IMR-90 (cell line): ENCODE results near the gene SEC31B. TPM values are rescaled to one million over a fixed set of nuclear protein-coding genes. Genes with fewer than 3 reads are reported as not detected.

ENCODE experiments used
- ATAC-seq: fragments of 200-7000 bp; cut with Tn5 transposase; 2 replicates; pipeline ENCODE4 v1.9.1; 2020; ENCODE audit warnings: low read depth, mild to moderate bottlenecking, moderate library complexity
- BruUV-seq: library from RNA; stranded (reverse); fragments of 400-500 nt; replicated peaks from 2 replicates; lab custom pipeline; 2021; lab: Mats Ljungman, UMichigan
- CTCF ChIA-PET: fragments of 300-600 bp; formaldehyde crosslinking; extraction: SDS; loops from one replicate; lab custom pipeline; 2021; ENCODE audit warnings: antibody characterized with exemption; lab: Yijun Ruan, JAX
- POLR2A ChIA-PET: fragments of 300-600 bp; sonication (Branson Sonifier 250); formaldehyde crosslinking; loops from one replicate; lab custom pipeline; 2022; ENCODE audit warnings: antibody characterized with exemption; ENCODE audit not compliant: unreplicated experiment; lab: Charles Lee
- DNase-seq: peaks from one replicate; pipeline ENCODE4 v3.0.0; 2013
- H2AFZ ChIP-seq: replicated peaks from 2 replicates; pipeline ENCODE3; 2013; ENCODE audit warnings: low read length, mild to moderate bottlenecking; ENCODE audit not compliant: poor library complexity
- H2AK5ac ChIP-seq: 2 replicates; pipeline ENCODE4 v1.6.1; 2013; ENCODE audit warnings: low read depth, low read length, inconsistent platforms
- H2AK9ac ChIP-seq: replicated peaks from 2 replicates; pipeline ENCODE3; 2013; ENCODE audit warnings: mild to moderate bottlenecking, low read depth, low read length, moderate library complexity; ENCODE audit not compliant: poor library complexity
- H2BK120ac ChIP-seq: 2 replicates; pipeline ENCODE4 v1.6.1; 2013; ENCODE audit warnings: low read depth, low read length, inconsistent platforms
- H2BK15ac ChIP-seq: 3 replicates; pipeline ENCODE4 v1.6.1; 2013; ENCODE audit warnings: low read depth, low read length, inconsistent platforms
- H2BK20ac ChIP-seq: 2 replicates; pipeline ENCODE4 v1.6.1; 2013; ENCODE audit warnings: low read depth, mild to moderate bottlenecking, inconsistent platforms, low read length, moderate library complexity
- H2BK5ac ChIP-seq: 2 replicates; pipeline ENCODE4 v1.6.1; 2013; ENCODE audit warnings: mild to moderate bottlenecking, low read depth, low read length, inconsistent platforms; ENCODE audit not compliant: poor library complexity, severe bottlenecking
- H3K14ac ChIP-seq: replicated peaks from 2 replicates; pipeline ENCODE4 v1.6.1; 2013; ENCODE audit warnings: low read depth, low read length, inconsistent platforms
- H3K18ac ChIP-seq: 2 replicates; pipeline ENCODE4 v1.6.1; 2013; ENCODE audit warnings: low read depth, low read length, control low read depth
- H3K23ac ChIP-seq: 2 replicates; pipeline ENCODE4 v1.6.1; 2013; ENCODE audit warnings: low read depth, low read length, inconsistent platforms
- H3K27ac ChIP-seq: 2 replicates; pipeline ENCODE4 v1.5.1; 2013; ENCODE audit warnings: mild to moderate bottlenecking, control low read depth, low read length; ENCODE audit not compliant: insufficient read depth
- H3K27me3 ChIP-seq: 2 replicates; pipeline ENCODE4 v1.6.1; 2013; ENCODE audit warnings: low read length; ENCODE audit not compliant: control insufficient read depth, insufficient read depth
- H3K36me3 ChIP-seq: 2 replicates; pipeline ENCODE4 v1.6.1; 2013; ENCODE audit warnings: low read length, mixed read lengths; ENCODE audit not compliant: control insufficient read depth, insufficient read depth
- H3K4ac ChIP-seq: 2 replicates; pipeline ENCODE4 v1.6.1; 2013; ENCODE audit warnings: low read depth, low read length, inconsistent platforms
- H3K4me1 ChIP-seq: 2 replicates; pipeline ENCODE4 v1.6.1; 2013; ENCODE audit warnings: low read length, mixed read lengths; ENCODE audit not compliant: control insufficient read depth, insufficient read depth
- H3K4me2 ChIP-seq: 2 replicates; pipeline ENCODE4 v1.6.1; 2013; ENCODE audit warnings: low read depth, mild to moderate bottlenecking, control low read depth, low read length, moderate library complexity
- H3K4me3 ChIP-seq: 2 replicates; pipeline ENCODE4 v1.5.1; 2013; ENCODE audit warnings: low read depth, mild to moderate bottlenecking, control low read depth, low read length, moderate library complexity; ENCODE audit not compliant: insufficient read depth
- H3K56ac ChIP-seq: 2 replicates; pipeline ENCODE4 v1.6.1; 2013; ENCODE audit warnings: low read length, inconsistent platforms; ENCODE audit not compliant: insufficient read depth; ENCODE audit errors: extremely low read depth
- H3K79me1 ChIP-seq, 2 experiments: 2 replicates each; pipeline ENCODE4 v1.6.1; 2013; ENCODE audit warnings: low read length in 2 of 2, inconsistent platforms in 1 of 2, low read depth in 1 of 2
- H3K9ac ChIP-seq: 2 replicates; pipeline ENCODE4 v1.6.1; 2013; ENCODE audit warnings: low read depth, low read length, control low read depth
- H3K9me1 ChIP-seq: 2 replicates; pipeline ENCODE4 v1.6.1; 2013; ENCODE audit warnings: low read length, inconsistent platforms; ENCODE audit not compliant: insufficient read depth
- H3K9me3 ChIP-seq: 2 replicates; pipeline ENCODE4 v1.6.1; 2013; ENCODE audit warnings: low read length; ENCODE audit not compliant: control insufficient read depth, insufficient read depth
- H4K20me1 ChIP-seq: 2 replicates; pipeline ENCODE4 v1.6.1; 2013; ENCODE audit warnings: low read length, inconsistent platforms; ENCODE audit not compliant: insufficient read depth
- H4K5ac ChIP-seq: 2 replicates; pipeline ENCODE4 v1.6.1; 2013; ENCODE audit warnings: mild to moderate bottlenecking, low read depth, low read length, control low read depth
- H4K8ac ChIP-seq, 2 experiments: 2 replicates each; pipeline ENCODE4 v1.6.1; 2013; ENCODE audit warnings: low read depth in 2 of 2, low read length in 2 of 2, control low read depth in 1 of 2, inconsistent platforms in 1 of 2
- H4K91ac ChIP-seq: 2 replicates; pipeline ENCODE4 v1.6.1; 2013; ENCODE audit warnings: low read depth, low read length, inconsistent platforms; ENCODE audit not compliant: insufficient read depth
- BHLHE40 ChIP-seq: fragments of 150-350 bp; IDR thresholded peaks from 2 replicates; pipeline ENCODE4 v1.6.1; 2016; ENCODE audit warnings: mild to moderate bottlenecking, low read depth, low read length
- CEBPB ChIP-seq: IDR thresholded peaks from 2 replicates; pipeline ENCODE4 v1.6.1; 2012; ENCODE audit warnings: low read depth, low read length, improper control_type of control experiment
- CHD1 ChIP-seq: IDR thresholded peaks from 2 replicates; pipeline ENCODE4 v1.6.1; 2012; ENCODE audit warnings: low read depth, low read length, improper control_type of control experiment
- FOS ChIP-seq: fragments of 150-350 bp; IDR thresholded peaks from 2 replicates; pipeline ENCODE4 v1.6.1; 2016; ENCODE audit warnings: low read depth, low read length
- MAFK ChIP-seq: IDR thresholded peaks from 2 replicates; pipeline ENCODE4 v1.6.1; 2012; ENCODE audit warnings: low read depth, low read length, improper control_type of control experiment
- MAZ ChIP-seq: IDR thresholded peaks from 2 replicates; pipeline ENCODE4 v1.6.1; 2012; ENCODE audit warnings: low read depth, mild to moderate bottlenecking, low read length, improper control_type of control experiment, moderate library complexity, borderline replicate concordance
- MXI1 ChIP-seq: IDR thresholded peaks from 2 replicates; pipeline ENCODE4 v1.6.1; 2012; ENCODE audit warnings: low read depth, mild to moderate bottlenecking, low read length, moderate library complexity, borderline replicate concordance
- NFE2L2 ChIP-seq: fragments of 150-350 bp; IDR thresholded peaks from 2 replicates; pipeline ENCODE4 v1.6.1; 2016; ENCODE audit warnings: low read depth, mild to moderate bottlenecking, low read length
- POLR2A ChIP-seq: IDR thresholded peaks from 2 replicates; pipeline ENCODE4 v1.6.1; 2012; ENCODE audit warnings: mild to moderate bottlenecking, low read depth, low read length
- RAD21 ChIP-seq: IDR thresholded peaks from 2 replicates; pipeline ENCODE4 v1.6.1; 2012; ENCODE audit warnings: low read length, improper control_type of control experiment
- RCOR1 ChIP-seq: IDR thresholded peaks from 2 replicates; pipeline ENCODE4 v1.6.1; 2012; ENCODE audit warnings: mild to moderate bottlenecking, low read length, improper control_type of control experiment; ENCODE audit not compliant: insufficient replicate concordance
- RFX5 ChIP-seq: IDR thresholded peaks from 2 replicates; pipeline ENCODE4 v1.8.0; 2012; ENCODE audit warnings: low read depth, mild to moderate bottlenecking, low read length, moderate library complexity
- SMC3 ChIP-seq: fragments of 150-350 bp; IDR thresholded peaks from 2 replicates; pipeline ENCODE4 v1.6.1; 2016; ENCODE audit warnings: low read depth, mild to moderate bottlenecking, antibody characterized with exemption, low read length, moderate library complexity
- WGBS, 2 experiments: methylation state at CpG; one replicate each; pipeline versions ENCODE4 v1.1.5 to v1.1.7; 2013; ENCODE audit warnings: missing lambda C conversion rate in 2 of 2; ENCODE audit not compliant: insufficient read length in 1 of 2; ENCODE audit errors: extremely low coverage in 2 of 2; 5-methylcytosine and 5-hydroxymethylcytosine counted together
- dilution Hi-C: fragments of 300-500 bp; cut with HindIII; formaldehyde crosslinking; loops from one replicate; pipeline ENCODE4 v1.14.3; 2018; ENCODE audit warnings: low sequenced_read_pairs; ENCODE audit not compliant: unreplicated experiment
- in situ Hi-C: fragments of 300-500 bp; cut with MboI; formaldehyde crosslinking; loops from 3 replicates; pipeline ENCODE4 v1.14.3; 2019; ENCODE audit warnings: low sequenced_read_pairs, inconsistent platforms, mixed read lengths
- intact Hi-C: fragments of 100-400 bp; cut with micrococcal nuclease; formaldehyde crosslinking; loops from 2 replicates; pipeline ENCODE4 v1.10.0; 2022
- polyA plus RNA-seq, 3 experiments: library from polyadenylated mRNA; depleted of rRNA; stranded (reverse); fragments of >200 nt; gene quantifications; 2 replicates each; pipeline ENCODE4 v1.2.3, GENCODE V29; 2012; ENCODE audit warnings: low replicate concordance in 1 of 3
- total RNA-seq: library from RNA; depleted of rRNA; stranded (reverse); fragments of >200 nt; gene quantifications from 2 replicates; pipeline ENCODE4 v1.2.3, GENCODE V29; 2012
- TF ChIP-seq, protein P1 (sequence below): fragments of 150-350 bp; IDR thresholded peaks from 2 replicates; pipeline ENCODE4 v1.6.1; 2016; ENCODE audit warnings: low read depth, mild to moderate bottlenecking, low read length, moderate library complexity, borderline replicate concordance
- TF ChIP-seq, protein P2 (sequence below): fragments of 150-350 bp; IDR thresholded peaks from 2 replicates; pipeline ENCODE4 v1.6.1; 2017; ENCODE audit warnings: mild to moderate bottlenecking, antibody characterized with exemption, low read length, low read depth
- TF ChIP-seq, protein P3 (sequence below): conservative IDR thresholded peaks from 2 replicates; pipeline ENCODE4 v1.5.1; 2012; ENCODE audit warnings: mild to moderate bottlenecking, low read depth, low read length, improper control_type of control experiment

Gene SEC31B
- total and polyA plus RNA-seq, 2 of the 4 experiments (the other 2 are of a cell fraction), result 1.3 to 8.1 TPM

DNA sequence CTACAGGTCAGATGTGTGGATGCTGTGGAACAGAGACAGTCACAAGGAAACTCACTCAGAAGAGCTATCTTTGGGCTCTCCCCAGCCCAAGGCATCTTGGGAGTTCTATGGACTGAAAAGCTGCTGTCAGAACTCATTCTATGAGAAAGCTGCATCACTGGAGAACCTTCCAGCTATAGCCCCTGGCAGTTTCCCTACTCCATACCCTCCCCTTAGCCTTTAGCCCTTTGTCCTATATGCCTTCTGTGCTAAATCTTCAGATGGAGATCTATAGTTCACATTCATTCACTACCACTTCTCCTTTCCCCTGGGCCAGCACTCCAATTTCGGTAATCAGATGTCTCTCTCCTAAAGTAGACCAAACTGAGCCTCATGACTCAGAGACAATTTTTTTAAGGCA is 49.9 kb downstream of the SEC31B start:
- Histone ChIP-seq H3K4me1 (no peaks in the 10 kb centered on the region), H4K91ac (no peak overlapping the region), H4K20me1 (no peaks in the 10 kb centered on the region), H4K5ac (no peak overlapping the region), H4K8ac (no peak overlapping the region), H3K4ac (no peak overlapping the region), H3K36me3 (no peaks in the 10 kb centered on the region), H3K56ac (no peak overlapping the region), H2AFZ (no peak overlapping the region), H3K9ac (no peak overlapping the region), H3K4me2 (no peak overlapping the region), H3K9me3 (no peaks in the 10 kb centered on the region), H3K9me1 (no peaks in the 10 kb centered on the region), H3K18ac (no peak overlapping the region), H3K79me1 (no peaks in the 10 kb centered on the region), H3K27me3 (peaks cover 18% of the 10 kb centered on the region), H2BK120ac (no peak overlapping the region), H3K27ac (no peak overlapping the region), H2AK5ac (no peak overlapping the region), H2BK20ac (no peak overlapping the region), H3K14ac (no peak overlapping the region), H2AK9ac (no peak overlapping the region), H2BK15ac (no peak overlapping the region), H3K23ac (no peak overlapping the region), H3K4me3 (no peak overlapping the region), H2BK5ac (no peak overlapping the region)
- no peak for DNase-seq
- dilution Hi-C loops (no loop called here), in situ Hi-C loops (no loop called here), intact Hi-C loops (no loop called here)
- POLR2A ChIA-PET, result no interaction called here
- TF ChIP-seq SMC3 (no peak), NFE2L2 (no peak), MAZ (no peak), RCOR1 (no peak), POLR2A (no peak), RAD21 (no peak), RFX5 (no peak), MAFK (no peak), FOS (no peak), CHD1 (no peak), CEBPB (no peak), BHLHE40 (no peak), MXI1 (no peak)
- TF ChIP-seq, protein P1, sequence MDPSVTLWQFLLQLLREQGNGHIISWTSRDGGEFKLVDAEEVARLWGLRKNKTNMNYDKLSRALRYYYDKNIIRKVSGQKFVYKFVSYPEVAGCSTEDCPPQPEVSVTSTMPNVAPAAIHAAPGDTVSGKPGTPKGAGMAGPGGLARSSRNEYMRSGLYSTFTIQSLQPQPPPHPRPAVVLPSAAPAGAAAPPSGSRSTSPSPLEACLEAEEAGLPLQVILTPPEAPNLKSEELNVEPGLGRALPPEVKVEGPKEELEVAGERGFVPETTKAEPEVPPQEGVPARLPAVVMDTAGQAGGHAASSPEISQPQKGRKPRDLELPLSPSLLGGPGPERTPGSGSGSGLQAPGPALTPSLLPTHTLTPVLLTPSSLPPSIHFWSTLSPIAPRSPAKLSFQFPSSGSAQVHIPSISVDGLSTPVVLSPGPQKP, result no peak
- TF ChIP-seq, protein P2, sequence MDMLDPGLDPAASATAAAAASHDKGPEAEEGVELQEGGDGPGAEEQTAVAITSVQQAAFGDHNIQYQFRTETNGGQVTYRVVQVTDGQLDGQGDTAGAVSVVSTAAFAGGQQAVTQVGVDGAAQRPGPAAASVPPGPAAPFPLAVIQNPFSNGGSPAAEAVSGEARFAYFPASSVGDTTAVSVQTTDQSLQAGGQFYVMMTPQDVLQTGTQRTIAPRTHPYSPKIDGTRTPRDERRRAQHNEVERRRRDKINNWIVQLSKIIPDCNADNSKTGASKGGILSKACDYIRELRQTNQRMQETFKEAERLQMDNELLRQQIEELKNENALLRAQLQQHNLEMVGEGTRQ, result no peak
- TF ChIP-seq, protein P3, sequence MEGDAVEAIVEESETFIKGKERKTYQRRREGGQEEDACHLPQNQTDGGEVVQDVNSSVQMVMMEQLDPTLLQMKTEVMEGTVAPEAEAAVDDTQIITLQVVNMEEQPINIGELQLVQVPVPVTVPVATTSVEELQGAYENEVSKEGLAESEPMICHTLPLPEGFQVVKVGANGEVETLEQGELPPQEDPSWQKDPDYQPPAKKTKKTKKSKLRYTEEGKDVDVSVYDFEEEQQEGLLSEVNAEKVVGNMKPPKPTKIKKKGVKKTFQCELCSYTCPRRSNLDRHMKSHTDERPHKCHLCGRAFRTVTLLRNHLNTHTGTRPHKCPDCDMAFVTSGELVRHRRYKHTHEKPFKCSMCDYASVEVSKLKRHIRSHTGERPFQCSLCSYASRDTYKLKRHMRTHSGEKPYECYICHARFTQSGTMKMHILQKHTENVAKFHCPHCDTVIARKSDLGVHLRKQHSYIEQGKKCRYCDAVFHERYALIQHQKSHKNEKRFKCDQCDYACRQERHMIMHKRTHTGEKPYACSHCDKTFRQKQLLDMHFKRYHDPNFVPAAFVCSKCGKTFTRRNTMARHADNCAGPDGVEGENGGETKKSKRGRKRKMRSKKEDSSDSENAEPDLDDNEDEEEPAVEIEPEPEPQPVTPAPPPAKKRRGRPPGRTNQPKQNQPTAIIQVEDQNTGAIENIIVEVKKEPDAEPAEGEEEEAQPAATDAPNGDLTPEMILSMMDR, result no peak
- CTCF ChIA-PET, result interaction anchor here (1.1 to 1.3 kb wide), 2 partner anchors 13 to 18 kb away, joined by 3 to 5 read pairs; no protein-coding TSS in a partner anchor
- no TSS peak for BruUV-seq
- WGBS, 2 experiments, result no CpG with 5 or more reads among the region's 1 CpG
- ATAC-seq, result no peak
